CD14-positive monocyte (primary cell): Measurements from ENCODE around the gene ZNF326. TPM values are rescaled to one million over a fixed set of nuclear protein-coding genes. Genes with fewer than 3 reads are reported as not detected.
A peak's percentile ranks its signal among the peaks of the same experiment; 100 is the strongest.

ENCODE experiments used
- DNase-seq, 3 donors: peaks; one replicate each; pipeline ENCODE4 v3.0.0-alpha.2; 2011 to 2022
- H2AFZ ChIP-seq: 2 replicates; pipeline ENCODE4 v1.6.0; 2012; ENCODE audit warnings: mild to moderate bottlenecking, low read depth, low read length, inconsistent platforms; ENCODE audit not compliant: insufficient read depth, poor library complexity, severe bottlenecking
- H3K27ac ChIP-seq, 2 donors: 1 replicate in 1 of 2; 2 replicates in 1 of 2; pipeline ENCODE4 v1.5.1; 2012 to 2013; ENCODE audit warnings: low read length in 2 of 2, control low read depth in 1 of 2, inconsistent platforms in 1 of 2, low read depth in 1 of 2, mild to moderate bottlenecking in 1 of 2
- H3K27me3 ChIP-seq, 2 donors: one replicate each; pipeline versions ENCODE4 v1.6.0 to v1.6.1; 2011 to 2013; ENCODE audit warnings: low read length in 2 of 2; ENCODE audit not compliant: control insufficient read depth in 2 of 2, insufficient read depth in 2 of 2
- H3K36me3 ChIP-seq, 2 donors: replicated peaks in 1 of 2; 1 replicate in 1 of 2; 2 replicates in 1 of 2; pipeline versions ENCODE4 v1.5.1 to v1.6.1; 2012 to 2013; ENCODE audit warnings: low read length in 2 of 2, control low read depth in 1 of 2, inconsistent platforms in 1 of 2, mild to moderate bottlenecking in 1 of 2; ENCODE audit not compliant: insufficient read depth in 2 of 2, control insufficient read depth in 1 of 2
- H3K4me1 ChIP-seq, 2 donors: 1 replicate in 1 of 2; 2 replicates in 1 of 2; pipeline versions ENCODE4 v1.5.1 to v1.6.1; 2012 to 2013; ENCODE audit warnings: low read length in 2 of 2, control low read depth in 1 of 2, inconsistent platforms in 1 of 2, mild to moderate bottlenecking in 1 of 2, moderate library complexity in 1 of 2; ENCODE audit not compliant: insufficient read depth in 2 of 2, control insufficient read depth in 1 of 2
- H3K4me2 ChIP-seq: replicated peaks from 2 replicates; pipeline ENCODE3; 2012; ENCODE audit warnings: low read length, moderate library complexity, mild to moderate bottlenecking; ENCODE audit not compliant: poor library complexity, severe bottlenecking; ENCODE audit errors: extremely low read depth
- H3K4me3 ChIP-seq, 3 experiments: fragments of 200-600 bp in 1 of 3; sonication (generic) in 1 of 3; replicated peaks in 1 of 3; 1 replicate in 2 of 3; 2 replicates in 1 of 3; pipeline ENCODE4 v1.5.1; 2011 to 2013; ENCODE audit warnings: low read length in 3 of 3, mild to moderate bottlenecking in 3 of 3, control low read depth in 2 of 3, low read depth in 2 of 3, inconsistent platforms in 1 of 3, moderate library complexity in 1 of 3
- H3K79me2 ChIP-seq: 2 replicates; pipeline ENCODE4 v1.6.0; 2012; ENCODE audit warnings: mild to moderate bottlenecking, control low read depth, inconsistent platforms, low read length, moderate library complexity; ENCODE audit not compliant: insufficient read depth
- H3K9ac ChIP-seq: 2 replicates; pipeline ENCODE4 v1.6.0; 2017; ENCODE audit warnings: low read length, mild to moderate bottlenecking; ENCODE audit not compliant: insufficient read depth, poor library complexity, severe bottlenecking
- H3K9me3 ChIP-seq, 2 donors: replicated peaks in 1 of 2; 1 replicate in 1 of 2; 2 replicates in 1 of 2; pipeline versions ENCODE4 v1.5.1 to v1.6.1; 2012 to 2013; ENCODE audit warnings: low read length in 2 of 2, control low read depth in 1 of 2; ENCODE audit not compliant: control insufficient read depth in 1 of 2, insufficient read depth in 1 of 2
- H4K20me1 ChIP-seq: 2 replicates; pipeline ENCODE4 v1.6.0; 2012; ENCODE audit warnings: mild to moderate bottlenecking, low read length, control low read depth, moderate library complexity; ENCODE audit not compliant: insufficient read depth
- H3K27ac Mint-ChIP-seq, 7 donors: one replicate each; pipeline ENCODE4 v1.8.0; 2020; ENCODE audit warnings: mild to moderate bottlenecking in 7 of 7, mixed read lengths in 7 of 7, moderate library complexity in 6 of 7, inconsistent platforms in 2 of 7
- H3K27me3 Mint-ChIP-seq, 3 donors: one replicate each; pipeline ENCODE4 v1.8.0; 2021 to 2022; ENCODE audit warnings: low read depth in 3 of 3, mild to moderate bottlenecking in 3 of 3, mixed read lengths in 3 of 3, moderate library complexity in 3 of 3, inconsistent platforms in 1 of 3
- H3K36me3 Mint-ChIP-seq, 2 donors: one replicate each; pipeline ENCODE4 v1.8.0; 2020; ENCODE audit warnings: mixed read lengths in 2 of 2, inconsistent platforms in 1 of 2, mild to moderate bottlenecking in 1 of 2
- H3K4me1 Mint-ChIP-seq: one replicate; pipeline ENCODE4 v1.8.0; 2020; ENCODE audit warnings: mild to moderate bottlenecking, mixed read lengths
- H3K4me3 Mint-ChIP-seq, 2 donors: one replicate each; pipeline ENCODE4 v1.8.0; 2020; ENCODE audit warnings: mild to moderate bottlenecking in 2 of 2, mixed read lengths in 2 of 2, moderate library complexity in 1 of 2
- H3K9me3 Mint-ChIP-seq, 7 donors: one replicate each; pipeline ENCODE4 v1.8.0; 2020 to 2022; ENCODE audit warnings: mixed read lengths in 7 of 7, mild to moderate bottlenecking in 6 of 7, moderate library complexity in 6 of 7, inconsistent platforms in 2 of 7
- WGBS: methylation state at CpG from one replicate; pipeline ENCODE4 v1.1.5; 2013; ENCODE audit warnings: missing lambda C conversion rate; ENCODE audit not compliant: insufficient coverage; 5-methylcytosine and 5-hydroxymethylcytosine counted together
- intact Hi-C, 2 donors: fragments of 100-400 bp; cut with micrococcal nuclease; formaldehyde crosslinking; loops; one replicate each; pipeline versions ENCODE4 v1.15.0 to v1.15.1; 2023
- polyA plus RNA-seq, 3 donors: library from polyadenylated mRNA; depleted of rRNA in 1 of 3; unstranded in 2 of 3; stranded (reverse) in 1 of 3; fragments of 300-500 nt in 2 of 3; fragments of >200 nt in 1 of 3; fragmentation: Illumina TruSeq in 2 of 3; gene quantifications; 1 replicate in 2 of 3; 2 replicates in 1 of 3; pipeline ENCODE4 v1.2.3, GENCODE V29; 2012 to 2021
- TF ChIP-seq, protein P1 (sequence below): fragments of 200-600 bp; IDR thresholded peaks from one replicate; pipeline ENCODE4 v1.8.0; 2022; ENCODE audit warnings: antibody characterized with exemption, mild to moderate bottlenecking

The ZNF326 gene
- polyA plus RNA-seq, 3 donors = 3.8 to 5.0 (median 4.5) TPM

DNA sequence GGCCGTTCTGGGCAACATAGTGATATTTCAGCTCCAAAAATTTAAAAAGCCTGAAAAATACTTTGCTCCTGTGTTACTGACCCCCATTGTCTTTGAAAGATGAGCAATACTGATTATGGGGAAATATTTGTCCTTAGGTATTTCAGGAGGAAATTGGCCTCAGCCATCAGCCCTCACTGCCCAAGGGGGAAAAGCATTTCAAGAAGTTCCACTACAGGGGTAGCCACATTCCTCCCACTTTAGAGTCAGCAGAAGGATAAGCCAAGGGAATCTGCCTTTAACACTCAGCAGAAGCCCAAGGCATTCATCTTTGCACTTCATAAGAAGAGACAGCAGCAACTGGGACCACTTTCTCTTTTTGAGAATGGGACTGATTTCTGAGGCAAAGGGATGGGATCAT is 40.5 kb upstream of the ZNF326 start:
- Mint-ChIP-seq H3K27me3 (no peaks in the 10 kb centered on the region), H3K9me3 (peaks cover 0 to 5% (median 0%) of the 10 kb centered on the region in 7 donors), H3K4me3 (no peak overlapping the region), H3K36me3 (peaks cover 0 to 2% of the 10 kb centered on the region in 2 donors), H3K4me1 (peaks cover 18% of the 10 kb centered on the region), H3K27ac (peak overlapping the region in 1 of 7 donors; percentile 32)
- H3K4me2 ChIP-seq = no peak overlapping the region
- intact Hi-C loops = no loop called here
- DNase-seq = no peak
- H3K27ac ChIP-seq = no peak overlapping the region
- H3K4me3 ChIP-seq = no peak overlapping the region
- no peaks in the 10 kb centered on the region for H4K20me1 ChIP-seq
- H2AFZ ChIP-seq = no peak overlapping the region
- H3K4me1 ChIP-seq = peaks cover 7 to 10% of the 10 kb centered on the region in 2 donors
- no peaks in the 10 kb centered on the region for H3K9me3 ChIP-seq
- TF ChIP-seq, protein P1, sequence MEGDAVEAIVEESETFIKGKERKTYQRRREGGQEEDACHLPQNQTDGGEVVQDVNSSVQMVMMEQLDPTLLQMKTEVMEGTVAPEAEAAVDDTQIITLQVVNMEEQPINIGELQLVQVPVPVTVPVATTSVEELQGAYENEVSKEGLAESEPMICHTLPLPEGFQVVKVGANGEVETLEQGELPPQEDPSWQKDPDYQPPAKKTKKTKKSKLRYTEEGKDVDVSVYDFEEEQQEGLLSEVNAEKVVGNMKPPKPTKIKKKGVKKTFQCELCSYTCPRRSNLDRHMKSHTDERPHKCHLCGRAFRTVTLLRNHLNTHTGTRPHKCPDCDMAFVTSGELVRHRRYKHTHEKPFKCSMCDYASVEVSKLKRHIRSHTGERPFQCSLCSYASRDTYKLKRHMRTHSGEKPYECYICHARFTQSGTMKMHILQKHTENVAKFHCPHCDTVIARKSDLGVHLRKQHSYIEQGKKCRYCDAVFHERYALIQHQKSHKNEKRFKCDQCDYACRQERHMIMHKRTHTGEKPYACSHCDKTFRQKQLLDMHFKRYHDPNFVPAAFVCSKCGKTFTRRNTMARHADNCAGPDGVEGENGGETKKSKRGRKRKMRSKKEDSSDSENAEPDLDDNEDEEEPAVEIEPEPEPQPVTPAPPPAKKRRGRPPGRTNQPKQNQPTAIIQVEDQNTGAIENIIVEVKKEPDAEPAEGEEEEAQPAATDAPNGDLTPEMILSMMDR = no peak
- no peak overlapping the region for H3K9ac ChIP-seq
- no peaks in the 10 kb centered on the region for H3K27me3 ChIP-seq
- WGBS = 100% methylated on average over 1 of the region's 1 CpG
- H3K79me2 ChIP-seq = no peaks in the 10 kb centered on the region
- H3K36me3 ChIP-seq = no peaks in the 10 kb centered on the region

DNA sequence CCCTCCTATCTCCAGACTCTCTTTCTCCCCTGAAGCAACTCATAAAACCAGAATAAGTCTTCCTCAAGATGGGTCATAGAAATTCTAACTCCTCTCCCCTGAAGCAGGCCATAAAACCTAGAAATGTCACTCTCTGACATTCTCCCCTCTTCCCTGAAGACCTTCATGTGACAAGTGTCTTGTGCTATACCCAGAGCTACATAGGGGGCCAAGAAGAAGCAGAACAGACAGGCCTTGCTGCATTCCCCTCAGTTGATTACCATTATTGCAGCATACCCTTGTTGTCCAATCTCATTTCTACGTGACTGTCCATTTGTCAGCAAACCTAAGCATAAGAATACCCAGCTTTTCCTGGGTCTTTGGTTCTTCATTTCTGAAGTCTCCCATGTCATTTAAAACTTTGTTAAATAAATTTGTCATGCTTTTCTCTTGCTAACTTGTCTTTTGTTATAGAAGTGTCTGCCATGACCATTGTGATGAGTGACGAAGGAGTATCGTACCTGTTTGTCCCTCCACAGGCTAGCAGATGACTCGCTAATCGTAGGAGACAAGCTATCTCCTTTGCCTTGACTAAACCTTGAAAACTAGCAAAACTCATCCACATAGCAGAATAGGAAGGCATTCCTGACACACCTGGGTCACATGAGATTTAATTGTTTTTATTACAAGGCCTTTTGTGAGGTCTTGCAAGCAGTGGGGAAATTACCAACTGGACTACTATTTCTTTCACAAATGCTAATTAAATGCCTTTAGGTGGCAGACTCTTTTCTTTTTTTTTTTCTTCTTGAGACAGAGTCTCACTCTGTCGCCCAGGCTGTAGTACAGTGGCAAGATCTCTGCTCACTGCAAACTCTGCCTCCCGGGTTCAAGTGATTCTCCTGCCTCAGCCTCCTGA is 39.4 kb upstream of the ZNF326 start:
- no peak overlapping the region for H3K4me3 Mint-ChIP-seq
- H3K27ac Mint-ChIP-seq = no peak overlapping the region
- no peaks in the 10 kb centered on the region for H3K9me3 ChIP-seq

More for the DNA sequence above, 39.4 kb upstream of the ZNF326 start:
- no peaks in the 10 kb centered on the region for H3K36me3 ChIP-seq
- intact Hi-C loops = no loop called here
- H4K20me1 ChIP-seq = no peaks in the 10 kb centered on the region
- Mint-ChIP-seq H3K27me3 (no peaks in the 10 kb centered on the region), H3K9me3 (peaks cover 0 to 6% (median 4%) of the 10 kb centered on the region in 7 donors), H3K36me3 (peaks cover 0 to 2% of the 10 kb centered on the region in 2 donors), H3K4me1 (peaks cover 18% of the 10 kb centered on the region)
- no peak for DNase-seq
- no peak overlapping the region for H2AFZ ChIP-seq
- H3K27me3 ChIP-seq = no peaks in the 10 kb centered on the region
- H3K4me2 ChIP-seq = no peak overlapping the region
- H3K79me2 ChIP-seq = no peaks in the 10 kb centered on the region
- no peak overlapping the region for H3K27ac ChIP-seq
- TF ChIP-seq, protein P1 = no peak
- no CpG with 5 or more reads among the region's 7 CpGs for WGBS
- H3K4me3 ChIP-seq = no peak overlapping the region
- H3K9ac ChIP-seq = no peak overlapping the region
- H3K4me1 ChIP-seq = peaks cover 7 to 10% of the 10 kb centered on the region in 2 donors
